GM19452 (cell line): ENCODE results near the gene ZDHHC4.
"Not testable (repeated sequence)": the region's sequence is repeated elsewhere in the genome, so short reads cannot be mapped to it uniquely, and the experiment has no call there.

Experiments used
- ATAC-seq: cut with Tn5 transposase; IDR thresholded peaks from one replicate; pipeline ENCODE4 v1.9.1; 2021; ENCODE audit not compliant: unreplicated experiment

The ZDHHC4 gene

GRCh38 chr7:6559896-6560295, 17.4 kb upstream of the ZDHHC4 start:
- ATAC-seq = no peak

DNA sequence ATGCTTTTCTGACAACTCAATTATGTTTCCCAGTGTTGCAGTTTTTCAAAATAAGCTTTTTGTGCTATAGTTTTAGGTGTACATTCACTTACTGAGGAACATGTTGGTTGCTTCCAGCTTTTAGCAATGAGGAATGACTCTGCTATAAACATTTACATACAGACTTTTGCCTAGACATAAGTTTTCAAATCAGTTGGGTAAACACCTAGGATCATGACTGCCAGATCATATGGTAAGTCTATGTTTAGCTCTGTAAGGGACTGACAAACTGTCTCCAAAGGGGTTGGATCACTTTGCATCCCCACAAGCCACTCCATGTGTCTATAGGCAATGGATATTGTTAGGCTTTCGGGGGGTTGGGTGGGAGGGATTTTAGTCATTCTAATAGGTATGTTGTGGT, 15.1 kb upstream of the ZDHHC4 start:
- ATAC-seq = no peak

GRCh38 chr7:6563936-6564770, 13.1 kb upstream of the ZDHHC4 start:
- no peak for ATAC-seq

DNA sequence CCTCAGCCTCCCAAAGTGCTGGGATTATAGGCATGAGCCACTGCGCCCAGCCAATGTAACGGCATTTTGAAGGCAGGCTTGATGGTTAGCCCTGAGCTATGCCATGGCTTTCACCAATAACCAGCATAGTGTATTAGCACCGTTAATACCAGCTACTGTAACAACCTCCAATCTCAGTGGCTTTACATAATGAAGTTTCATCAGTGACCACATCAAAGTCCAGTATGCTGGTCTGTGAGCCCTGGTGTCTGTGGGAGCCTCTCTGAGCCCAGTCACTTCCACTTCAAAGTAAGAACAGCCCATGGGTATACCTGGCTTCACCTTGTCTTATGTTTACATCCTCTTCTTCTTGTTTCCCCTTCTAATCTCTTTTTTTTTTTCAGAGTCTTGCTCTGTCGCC, 11.6 kb upstream of the ZDHHC4 start:
- ATAC-seq = no peak

- no peak for ATAC-seq
These were observed 9.4 kb upstream of the ZDHHC4 start for GRCh38 chr7:6567886-6568285.

- no peak for ATAC-seq
These were observed 6.0 kb upstream of the ZDHHC4 start for GRCh38 chr7:6571160-6571779.

DNA sequence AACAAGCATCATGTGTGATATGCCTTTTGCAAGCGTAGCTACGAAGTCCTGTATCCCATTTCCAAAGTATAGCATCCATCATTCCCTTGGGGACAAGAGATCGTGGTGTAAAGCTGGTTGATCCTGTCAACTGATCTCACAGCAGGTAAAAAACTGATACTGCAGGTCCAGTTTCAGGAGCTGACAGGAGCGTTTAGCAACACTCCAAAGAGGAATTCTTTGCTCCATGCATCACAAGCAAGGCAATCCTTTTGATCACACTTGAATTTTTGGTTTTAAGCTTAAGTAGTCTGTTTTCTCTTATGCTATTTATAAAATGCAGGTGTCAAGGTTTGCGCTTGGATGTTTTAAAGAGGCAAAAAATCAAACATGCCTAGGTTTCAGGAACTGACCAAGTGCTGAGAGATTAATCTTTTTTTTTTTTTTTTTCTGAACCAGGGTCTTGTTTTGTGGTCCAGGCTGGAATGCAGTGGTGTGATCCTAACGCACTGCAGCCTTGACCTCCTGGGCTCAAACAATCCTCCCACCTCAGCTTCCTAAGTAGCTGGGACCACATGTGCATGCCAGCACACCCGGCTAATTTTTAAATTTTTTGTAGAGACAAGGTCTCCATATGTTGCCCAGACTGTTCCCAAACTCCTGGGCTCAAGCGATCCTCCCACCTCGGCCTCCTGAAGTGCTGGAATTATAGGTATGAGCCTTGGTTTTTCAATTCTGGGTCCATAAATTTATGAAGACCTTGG, 1.8 kb upstream of the ZDHHC4 start:
- ATAC-seq = no peak

GRCh38 chr7:6576024-6576866, 1.0 kb upstream of the ZDHHC4 start:
- ATAC-seq = no peak

GRCh38 chr7:6576867-6577368, 336 bp upstream of the ZDHHC4 start:
- ATAC-seq = not testable (repeated sequence)

- no peak for ATAC-seq
These were observed 1.1 kb downstream of the ZDHHC4 start for GRCh38 chr7:6578114-6579084.

- ATAC-seq = no peak
These were observed 2.2 kb downstream of the ZDHHC4 start for GRCh38 chr7:6579446-6579845.

DNA sequence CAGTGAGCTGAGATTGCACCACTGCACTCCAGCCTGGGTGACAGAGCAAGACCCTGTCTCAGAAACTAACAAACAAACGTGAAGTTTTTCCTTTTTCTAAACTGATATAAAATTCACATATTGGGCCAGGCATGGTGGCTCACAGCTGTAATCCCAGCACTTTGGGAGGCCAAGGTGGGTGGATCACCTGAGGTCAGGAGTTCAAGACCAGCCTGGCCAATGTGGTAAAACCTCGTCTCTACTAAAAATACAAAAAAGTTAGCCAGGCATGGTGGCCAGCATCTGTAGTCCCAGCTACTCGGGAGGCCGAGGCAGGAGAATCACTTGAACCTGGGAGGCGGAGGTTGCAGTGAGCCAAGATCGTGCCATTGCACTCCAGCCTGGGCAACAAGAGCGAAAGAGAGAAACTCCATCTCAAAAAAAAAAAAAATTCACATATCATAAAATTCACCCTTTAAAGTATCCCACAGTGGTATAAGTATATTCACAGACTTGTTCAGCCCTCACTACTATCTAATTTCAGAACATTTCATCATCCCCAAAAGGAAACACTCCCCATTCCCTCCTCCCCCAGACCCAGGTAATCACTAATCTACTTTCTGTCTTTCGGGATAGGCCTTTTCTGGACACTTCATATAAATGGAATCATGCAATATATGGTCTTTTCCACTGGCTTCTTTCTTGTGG, 8.6 kb downstream of the ZDHHC4 start:
- ATAC-seq = not testable (repeated sequence)

- ATAC-seq = no peak
These were observed 11.3 kb downstream of the ZDHHC4 start for GRCh38 chr7:6588566-6588965.

- no peak for ATAC-seq
These were observed 12.0 kb downstream of the ZDHHC4 start for GRCh38 chr7:6589151-6589828.

DNA sequence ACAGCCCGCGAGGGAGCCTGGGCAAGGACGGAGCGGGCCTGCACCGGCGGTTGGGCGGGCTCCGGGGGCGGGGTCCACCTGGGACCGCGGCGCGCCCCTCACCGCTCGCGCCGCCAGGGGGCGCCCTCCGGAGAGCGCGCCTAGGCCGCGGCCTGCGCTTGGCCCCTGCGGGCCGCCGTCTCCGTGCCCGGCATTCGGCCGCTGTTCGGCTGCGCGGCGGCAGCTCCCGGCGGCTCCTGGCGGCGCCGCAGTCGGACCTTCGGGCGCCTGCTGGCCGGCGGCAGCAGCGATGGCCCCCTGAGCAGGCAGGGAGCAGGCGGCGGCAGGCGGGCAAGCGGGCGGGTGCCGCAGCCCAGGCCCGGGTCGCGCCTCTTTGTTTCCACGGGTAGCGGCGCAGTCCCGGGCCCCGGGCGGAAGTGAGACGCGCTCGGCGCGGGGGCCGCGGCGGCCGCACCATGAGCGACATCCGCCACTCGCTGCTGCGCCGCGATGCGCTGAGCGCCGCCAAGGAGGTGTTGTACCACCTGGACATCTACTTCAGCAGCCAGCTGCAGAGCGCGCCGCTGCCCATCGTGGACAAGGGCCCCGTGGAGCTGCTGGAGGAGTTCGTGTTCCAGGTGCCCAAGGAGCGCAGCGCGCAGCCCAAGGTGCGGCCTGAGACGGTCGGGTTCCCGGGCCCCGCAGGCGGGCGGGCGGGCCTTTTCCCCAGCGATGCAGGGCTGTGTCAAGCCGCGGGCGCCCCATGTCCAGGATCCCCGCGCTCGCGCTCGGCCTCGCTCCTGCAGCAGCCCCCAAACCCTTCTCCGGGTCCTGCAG, 12.8 kb downstream of the ZDHHC4 start, which contains the start of gene INTS15:
INTS15 (plus strand) TSS at position 193 of the 816 bp plus-strand sequence; CDS start at position 456, 263 bp downstream.
- peak; percentile 88 for ATAC-seq

DNA sequence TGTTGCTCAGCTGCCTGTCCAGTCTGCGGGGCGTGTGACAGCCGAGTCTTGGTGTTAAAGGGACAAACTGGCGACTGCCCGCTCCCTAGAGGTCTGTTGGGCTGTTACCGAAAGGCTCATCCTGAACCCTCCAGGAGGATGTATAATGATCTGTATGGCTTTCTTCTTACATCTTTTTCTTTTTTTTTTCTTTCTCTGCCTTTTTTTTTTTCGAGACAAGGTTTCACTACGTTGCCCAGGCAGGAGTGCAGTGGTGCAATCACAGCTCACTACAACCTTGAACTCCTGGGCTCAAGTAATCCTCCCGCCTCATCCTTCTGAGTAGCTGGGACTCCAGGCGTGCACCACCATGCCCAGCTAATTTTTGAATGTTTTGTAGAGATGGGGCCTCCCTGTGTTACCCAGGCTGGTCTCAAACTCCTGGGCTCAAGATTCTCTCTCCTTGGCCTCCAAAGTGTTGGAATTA, 13.4 kb downstream of the ZDHHC4 start:
- ATAC-seq = no peak

DNA sequence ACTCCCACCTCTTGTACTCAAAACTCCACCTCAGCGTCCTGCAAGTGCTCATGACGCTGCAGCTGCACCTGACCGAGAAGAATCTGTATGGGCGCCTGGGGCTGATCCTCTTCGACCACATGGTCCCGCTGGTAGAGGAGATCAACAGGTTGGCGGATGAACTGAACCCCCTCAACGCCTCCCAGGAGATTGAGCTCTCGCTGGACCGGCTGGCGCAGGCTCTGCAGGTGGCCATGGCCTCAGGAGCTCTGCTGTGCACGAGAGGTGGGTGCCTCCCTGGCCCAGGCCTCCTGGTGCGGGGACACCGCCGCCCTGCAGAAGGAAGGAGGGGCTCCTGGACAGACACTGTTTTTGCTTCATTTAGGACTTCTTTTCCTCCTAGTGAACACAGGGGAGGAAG, 22.8 kb downstream of the ZDHHC4 start:
- ATAC-seq = no peak
